ENCODE results near the gene ALX1. TPM values are rescaled to one million over a fixed set of nuclear protein-coding genes. Genes with fewer than 3 reads are reported as not detected.
"Not testable (repeated sequence)": the region's sequence is repeated elsewhere in the genome, so short reads cannot be mapped to it uniquely, and the experiment has no call there.

Gene ALX1
- total RNA-seq, 1 donor from 2014 or later = 0.16 TPM

- DNase-seq = no peak
Observed at GRCh38 chr12:85301051-85301450, 21.0 kb downstream of the ALX1 start.

GRCh38 chr12:85308374-85308773 lies 28.4 kb downstream of the ALX1 start:
- no peak for DNase-seq

- no peak for DNase-seq
Observed at GRCh38 chr12:85309125-85309566, 29.1 kb downstream of the ALX1 start.

GRCh38 chr12:85310025-85310424 lies 30.0 kb downstream of the ALX1 start:
- no peak for DNase-seq

GRCh38 chr12:85310456-85311076 lies 30.5 kb downstream of the ALX1 start:
- DNase-seq = no peak

GRCh38 chr12:85317866-85318636 lies 38.0 kb downstream of the ALX1 start:
- not testable (repeated sequence) for DNase-seq

- no peak for DNase-seq
Observed at GRCh38 chr12:85322715-85323114, 42.7 kb downstream of the ALX1 start.

- no peak for DNase-seq
Observed at GRCh38 chr12:85325442-85325841, 45.4 kb downstream of the ALX1 start.

GRCh38 chr12:85329913-85330312 lies 49.9 kb downstream of the ALX1 start:
- no peak for DNase-seq

GRCh38 chr12:85348779-85349178 lies 68.8 kb downstream of the ALX1 start:
- no peak for DNase-seq

- no peak for DNase-seq
Observed at GRCh38 chr12:85350356-85350755, 70.3 kb downstream of the ALX1 start.

Other genes with a start within 250 kb of the ALX1 start
- gene TSPAN19, start 243.9 kb upstream of the ALX1 start, total RNA-seq = 0.16 TPM
- 7.0 TPM for gene LRRIQ1, start 243.9 kb upstream of the ALX1 start, total RNA-seq

All from occipital lobe (tissue), 2 donors.